Keratinocyte (primary cell): ENCODE data around the gene FGFR2. TPM values are rescaled to one million over a fixed set of nuclear protein-coding genes. Genes with fewer than 3 reads are reported as not detected.

Experiments
- DNase-seq: peaks from one replicate; pipeline ENCODE4 v3.0.0-alpha.2; 2011; ENCODE audit warnings: low read depth, missing footprints, low spot score
- FAIRE-seq: peaks from 2 replicates; lab custom pipeline; 2011; peaks lifted over from hg19 to GRCh38; lab: Jason Lieb, UNC
- H2AFZ ChIP-seq: 2 replicates; pipeline ENCODE4 v1.6.0; 2012; ENCODE audit warnings: low read length, control low read depth, inconsistent platforms; ENCODE audit not compliant: control insufficient read depth
- H3K27ac ChIP-seq: 2 replicates; pipeline ENCODE4 v1.5.1; 2011; ENCODE audit warnings: low read length; ENCODE audit not compliant: control insufficient read depth, insufficient read depth
- H3K27me3 ChIP-seq: 3 replicates; pipeline ENCODE4 v1.6.0; 2011; ENCODE audit warnings: low read length; ENCODE audit not compliant: control insufficient read depth, insufficient read depth; ENCODE audit errors: extremely low read depth
- H3K36me3 ChIP-seq, 2 experiments: 2 replicates in 1 of 2; 3 replicates in 1 of 2; pipeline ENCODE4 v1.5.1; 2011; ENCODE audit warnings: low read length in 2 of 2, mild to moderate bottlenecking in 1 of 2; ENCODE audit not compliant: control insufficient read depth in 2 of 2, insufficient read depth in 2 of 2; ENCODE audit errors: extremely low read depth in 1 of 2
- H3K4me1 ChIP-seq: 3 replicates; pipeline ENCODE4 v1.5.1; 2011; ENCODE audit warnings: low read length; ENCODE audit not compliant: control insufficient read depth, insufficient read depth; ENCODE audit errors: extremely low read depth
- H3K4me2 ChIP-seq: 3 replicates; pipeline ENCODE4 v1.6.0; 2011; ENCODE audit warnings: low read depth, low read length; ENCODE audit not compliant: control insufficient read depth, insufficient read depth; ENCODE audit errors: extremely low read depth
- H3K4me3 ChIP-seq, 3 experiments: fragments of 200-600 bp in 1 of 3; sonication (generic) in 1 of 3; 2 replicates in 2 of 3; 3 replicates in 1 of 3; pipeline ENCODE4 v1.5.1; 2011 to 2016; ENCODE audit warnings: low read length in 3 of 3, mild to moderate bottlenecking in 3 of 3, control low read depth in 2 of 3, inconsistent platforms in 1 of 3, low read depth in 1 of 3, mixed read lengths in 1 of 3, mixed run types in 1 of 3, moderate library complexity in 1 of 3; ENCODE audit not compliant: control insufficient read depth in 2 of 3, insufficient read depth in 2 of 3; ENCODE audit errors: extremely low read depth in 1 of 3
- H3K79me2 ChIP-seq: 2 replicates; pipeline ENCODE4 v1.6.0; 2012; ENCODE audit warnings: low read length; ENCODE audit not compliant: control insufficient read depth, insufficient read depth
- H3K9ac ChIP-seq: 3 replicates; pipeline ENCODE4 v1.6.0; 2011; ENCODE audit warnings: low read length; ENCODE audit not compliant: control insufficient read depth, insufficient read depth; ENCODE audit errors: extremely low read depth
- H3K9me1 ChIP-seq: 3 replicates; pipeline ENCODE4 v1.6.0; 2011; ENCODE audit warnings: low read length; ENCODE audit not compliant: control insufficient read depth, insufficient read depth; ENCODE audit errors: extremely low read depth
- H3K9me3 ChIP-seq: 2 replicates; pipeline ENCODE4 v1.5.1; 2012; ENCODE audit warnings: low read depth, low read length; ENCODE audit not compliant: control insufficient read depth
- H4K20me1 ChIP-seq: 3 replicates; pipeline ENCODE4 v1.6.0; 2011; ENCODE audit warnings: low read length; ENCODE audit not compliant: control insufficient read depth, insufficient read depth; ENCODE audit errors: extremely low read depth
- CTCF ChIP-seq, 3 experiments: IDR thresholded peaks in 1 of 3; conservative IDR thresholded peaks in 1 of 3; optimal IDR thresholded peaks in 1 of 3; 2 replicates in 2 of 3; 3 replicates in 1 of 3; pipeline versions ENCODE3 to v1.5.1; 2011; ENCODE audit warnings: low read length in 3 of 3, mild to moderate bottlenecking in 3 of 3, moderate library complexity in 2 of 3, control low read depth in 1 of 3, inconsistent platforms in 1 of 3; ENCODE audit not compliant: insufficient read depth in 2 of 3; ENCODE audit errors: extremely low read depth in 1 of 3
- EZH2 ChIP-seq: IDR thresholded peaks from one replicate; pipeline ENCODE4 v1.6.1; 2012; ENCODE audit warnings: inconsistent platforms, mild to moderate bottlenecking, low read length, moderate library complexity
- dilution Hi-C: fragments of 300-500 bp; cut with MboI; formaldehyde crosslinking; loops from one replicate; pipeline ENCODE4 v1.7.0; 2020; ENCODE audit warnings: low sequenced_read_pairs; ENCODE audit not compliant: extremely low pct_ligation_motif_present
- polyA plus RNA-seq, 5 experiments: library from polyadenylated mRNA; depleted of rRNA in 3 of 5; stranded (reverse) in 3 of 5; stranded (forward) in 1 of 5; unstranded in 1 of 5; fragments of >200 nt; gene quantifications; 1 replicate in 1 of 5; 2 replicates in 3 of 5; 3 replicates in 1 of 5; pipeline versions ENCODE4 v1.2.1 to v1.2.3, GENCODE V29; 2011 to 2012; ENCODE audit warnings: missing spikeins in 2 of 5, low read depth in 1 of 5, low replicate concordance in 1 of 5

Gene FGFR2
- polyA plus RNA-seq, 1 donor (not counting 4 experiments of a cell fraction or from before 2014, with no cell fraction given), result 20.6 TPM

GRCh38 chr10:121452581-121452980 is 145.7 kb downstream of the FGFR2 start:
- no peaks in the 10 kb centered on the region for H3K36me3 ChIP-seq
- dilution Hi-C loops, result no loop called here
- H3K9ac ChIP-seq, result no peak overlapping the region
- H3K9me1 ChIP-seq, result no peaks in the 10 kb centered on the region
- DNase-seq, result no peak
- no peaks in the 10 kb centered on the region for H3K79me2 ChIP-seq
- no peak overlapping the region for H3K4me2 ChIP-seq
- H3K27me3 ChIP-seq, result no peaks in the 10 kb centered on the region
- H3K4me3 ChIP-seq, result no peak overlapping the region
- no peaks in the 10 kb centered on the region for H3K9me3 ChIP-seq
- H2AFZ ChIP-seq, result no peak overlapping the region
- TF ChIP-seq EZH2, result no peak
- no peak for TF ChIP-seq CTCF (optimal IDR thresholded peaks at IDR 0.05 in 1 of 3, IDR thresholded peaks at IDR 0.05 in 1 of 3, conservative IDR thresholded peaks at IDR 0.05 in 1 of 3; ENCODE audit: extremely low read depth in 1 of 3, insufficient read depth in 2 of 3, low read length in 3 of 3)
- no peak overlapping the region for H3K27ac ChIP-seq
- no peak for FAIRE-seq
- no peaks in the 10 kb centered on the region for H4K20me1 ChIP-seq
- no peaks in the 10 kb centered on the region for H3K4me1 ChIP-seq

DNA sequence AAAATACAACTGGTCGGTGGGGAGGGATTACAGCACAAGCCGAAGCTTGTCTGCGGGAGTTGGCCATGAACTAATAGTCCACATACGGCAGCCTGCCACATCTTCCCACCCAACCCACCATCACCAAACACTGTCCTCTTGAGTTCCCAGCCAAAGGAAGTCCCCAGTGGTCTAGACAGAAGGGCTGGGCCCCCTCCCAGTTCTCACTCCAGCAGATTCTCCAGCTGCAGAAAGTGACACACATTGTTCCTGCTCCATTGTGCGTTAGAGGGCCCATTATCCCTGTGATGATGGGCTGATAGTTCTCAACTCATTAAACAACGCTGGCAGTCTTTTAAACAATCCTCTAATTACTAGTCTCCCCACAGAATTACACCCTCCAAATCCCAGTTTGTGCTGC is 148.0 kb downstream of the FGFR2 start:
- Histone ChIP-seq H2AFZ (no peak overlapping the region), H3K27me3 (no peaks in the 10 kb centered on the region), H3K4me1 (no peaks in the 10 kb centered on the region), H3K9ac (no peak overlapping the region), H3K79me2 (no peaks in the 10 kb centered on the region), H3K4me2 (no peak overlapping the region), H3K9me1 (no peaks in the 10 kb centered on the region), H4K20me1 (no peaks in the 10 kb centered on the region), H3K27ac (no peak overlapping the region), H3K36me3 (no peaks in the 10 kb centered on the region), H3K9me3 (no peaks in the 10 kb centered on the region), H3K4me3 (no peak overlapping the region)
- FAIRE-seq (no peak), DNase-seq (no peak)
- dilution Hi-C loops, result no loop called here
- no peak for TF ChIP-seq EZH2

GRCh38 chr10:121449482-121449924 is 148.7 kb downstream of the FGFR2 start:
- Histone ChIP-seq H4K20me1 (no peaks in the 10 kb centered on the region), H3K9ac (no peak overlapping the region), H3K4me1 (no peaks in the 10 kb centered on the region), H3K9me1 (no peaks in the 10 kb centered on the region), H3K4me3 (no peak overlapping the region), H3K79me2 (no peaks in the 10 kb centered on the region), H3K27me3 (no peaks in the 10 kb centered on the region), H3K27ac (no peak overlapping the region), H3K4me2 (no peak overlapping the region), H3K9me3 (no peaks in the 10 kb centered on the region), H3K36me3 (no peaks in the 10 kb centered on the region), H2AFZ (no peak overlapping the region)
- FAIRE-seq (no peak), DNase-seq (no peak)
- TF ChIP-seq CTCF (optimal IDR thresholded peaks at IDR 0.05 in 1 of 3, IDR thresholded peaks at IDR 0.05 in 1 of 3, conservative IDR thresholded peaks at IDR 0.05 in 1 of 3; ENCODE audit: extremely low read depth in 1 of 3, insufficient read depth in 2 of 3, low read length in 3 of 3), result no peak
- no peak for TF ChIP-seq EZH2
- dilution Hi-C loops, result no loop called here
